GM10266 (cell line): ENCODE data around the gene CHST13.

Source experiments
- DNase-seq: peaks from one replicate; pipeline ENCODE4 v3.0.0; 2012; ENCODE audit errors: extremely low spot score
- CTCF ChIP-seq: IDR thresholded peaks from 2 replicates; pipeline ENCODE4 v1.5.1; 2012; ENCODE audit warnings: mild to moderate bottlenecking, low read depth; ENCODE audit not compliant: control insufficient read depth, insufficient read depth; ENCODE audit errors: missing control alignments

Gene CHST13

DNA sequence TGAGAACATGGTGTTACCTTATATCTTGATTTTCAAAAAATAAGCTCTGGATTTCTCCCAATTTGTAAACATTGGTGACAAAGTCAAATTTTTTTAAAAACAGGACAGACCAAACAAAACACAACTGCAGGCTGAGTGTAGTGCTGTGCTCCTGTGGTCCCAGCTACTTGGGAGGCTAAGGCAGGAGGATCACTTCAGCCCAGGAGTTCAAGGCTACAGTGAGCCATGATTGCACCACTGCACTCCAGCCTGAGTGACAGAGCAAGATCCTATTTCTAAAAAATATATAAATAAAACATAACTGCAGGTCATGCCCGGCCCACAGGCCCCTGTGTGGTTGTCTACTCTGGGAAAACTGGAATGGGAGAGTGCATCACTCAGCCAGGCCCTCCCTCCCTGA is 44.3 kb upstream of the CHST13 start:
- TF ChIP-seq CTCF, result no peak
- DNase-seq, result no peak

GRCh38 chr3:126480206-126480605 is 43.7 kb upstream of the CHST13 start:
- DNase-seq, result no peak
- TF ChIP-seq CTCF, result no peak

- TF ChIP-seq CTCF, result no peak
- DNase-seq, result no peak
These were observed 43.1 kb upstream of the CHST13 start for GRCh38 chr3:126480861-126481260.

DNA sequence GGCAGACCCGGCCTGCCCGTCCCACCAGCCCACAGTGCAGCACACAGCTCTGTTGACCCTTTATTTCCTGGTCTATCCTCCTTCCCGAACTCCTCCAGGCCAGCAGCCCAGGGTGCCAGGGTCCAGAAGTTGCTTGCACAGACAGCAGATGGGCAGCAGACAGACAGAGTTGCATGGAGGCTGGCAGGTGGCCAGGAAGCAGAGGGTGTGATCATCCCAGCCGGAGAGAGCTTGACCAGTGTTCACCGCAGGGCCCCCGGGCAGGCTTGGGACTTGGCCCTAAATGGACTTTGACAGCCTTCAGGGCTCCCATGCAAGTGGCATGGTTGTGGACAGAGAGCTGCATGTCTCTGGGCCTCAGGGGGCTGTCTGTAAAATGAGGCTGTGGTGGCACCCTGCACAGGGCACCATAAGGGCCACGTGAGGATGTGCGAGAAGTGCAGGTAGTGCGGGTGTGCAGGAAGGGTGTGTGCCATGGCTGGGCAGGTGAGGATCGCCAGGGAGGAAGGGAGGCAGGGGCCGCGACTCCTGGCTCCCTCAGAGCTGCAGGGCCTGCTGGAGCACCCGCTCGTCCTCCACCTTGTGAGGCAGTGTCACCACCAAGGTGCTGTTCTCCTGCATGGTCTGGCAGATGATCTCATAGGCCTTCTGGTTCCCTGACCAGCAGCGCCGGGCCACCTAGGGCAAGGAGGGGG is 42.0 kb upstream of the CHST13 start:
- DNase-seq, result no peak
- TF ChIP-seq CTCF, result no peak

GRCh38 chr3:126482503-126483255 is 41.3 kb upstream of the CHST13 start:
- no peak for TF ChIP-seq CTCF
- DNase-seq, result no peak

DNA sequence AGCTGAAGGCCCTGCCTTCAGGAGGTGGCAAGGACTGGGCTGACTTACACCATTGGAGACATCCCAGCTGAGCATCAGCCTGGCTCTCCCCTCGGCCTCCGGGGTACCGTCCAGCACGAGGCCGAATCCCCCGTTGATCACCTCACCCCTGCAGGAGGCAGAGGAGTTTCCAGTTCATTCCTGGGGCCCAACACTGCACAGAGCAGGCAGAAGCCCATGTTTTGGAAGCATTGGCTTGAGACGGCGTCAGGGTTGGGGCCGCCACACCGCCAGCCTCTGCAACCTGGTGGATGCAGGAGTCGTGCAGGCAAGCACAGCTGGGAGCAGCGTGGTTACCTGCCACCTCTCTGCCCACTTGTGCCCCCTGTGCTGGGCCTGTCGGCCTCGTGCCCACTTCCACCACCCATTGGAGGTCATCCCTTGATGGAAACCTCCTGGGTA is 40.6 kb upstream of the CHST13 start:
- TF ChIP-seq CTCF, result no peak
- DNase-seq, result no peak

DNA sequence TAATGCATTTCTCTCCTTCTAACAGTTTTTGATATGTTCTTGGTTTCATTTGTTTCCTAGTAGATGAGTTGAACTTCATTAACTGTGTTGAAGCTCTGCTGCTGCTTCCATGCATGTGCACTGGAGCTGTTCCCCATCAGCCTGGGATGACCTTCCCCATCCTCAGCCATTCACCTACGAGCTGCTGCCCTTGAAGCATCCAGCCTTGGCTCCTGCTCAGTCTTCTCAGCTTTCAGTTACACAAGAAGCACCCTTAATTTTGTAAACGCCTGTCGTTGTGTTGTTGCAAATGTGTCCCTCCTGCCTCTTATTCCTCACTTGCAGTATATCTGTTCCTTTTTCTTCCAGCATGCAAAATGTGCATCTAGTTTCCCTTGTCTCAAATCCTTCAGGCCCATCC is 39.8 kb upstream of the CHST13 start:
- no peak for TF ChIP-seq CTCF

More for the DNA sequence above, 39.8 kb upstream of the CHST13 start:
- DNase-seq, result no peak
